HG03460 (cell line): ENCODE data around the gene LTBP1.

ENCODE experiments used
- ATAC-seq: cut with Tn5 transposase; IDR thresholded peaks from one replicate; pipeline ENCODE4 v1.9.1; 2021; ENCODE audit not compliant: unreplicated experiment

LTBP1 gene

GRCh38 chr2:33291278-33292013, 344.7 kb downstream of the LTBP1 start:
- ATAC-seq: no peak

GRCh38 chr2:33292063-33292462, 345.3 kb downstream of the LTBP1 start:
- ATAC-seq: no peak

GRCh38 chr2:33292981-33293595, 346.3 kb downstream of the LTBP1 start:
- ATAC-seq: no peak

GRCh38 chr2:33298233-33298632, 351.5 kb downstream of the LTBP1 start:
- ATAC-seq: no peak

- no peak for ATAC-seq
These were observed 354.6 kb downstream of the LTBP1 start for GRCh38 chr2:33301355-33301754.

- no peak for ATAC-seq
These were observed 355.6 kb downstream of the LTBP1 start for GRCh38 chr2:33302348-33302747.

- ATAC-seq: no peak
These were observed 357.5 kb downstream of the LTBP1 start for GRCh38 chr2:33304032-33304864.

- no peak for ATAC-seq
These were observed 361.0 kb downstream of the LTBP1 start for GRCh38 chr2:33307659-33308270.

GRCh38 chr2:33312355-33312754, 365.6 kb downstream of the LTBP1 start:
- no peak for ATAC-seq

GRCh38 chr2:33313039-33313438, 366.3 kb downstream of the LTBP1 start:
- no peak for ATAC-seq

- no peak for ATAC-seq
These were observed 367.8 kb downstream of the LTBP1 start for GRCh38 chr2:33314541-33314940.

GRCh38 chr2:33316328-33316727, 369.6 kb downstream of the LTBP1 start:
- ATAC-seq: no peak

- ATAC-seq: no peak
These were observed 370.7 kb downstream of the LTBP1 start for GRCh38 chr2:33317369-33318007.

GRCh38 chr2:33318456-33318855, 371.7 kb downstream of the LTBP1 start:
- ATAC-seq: no peak

- ATAC-seq: no peak
These were observed 373.8 kb downstream of the LTBP1 start for GRCh38 chr2:33320573-33320972.

GRCh38 chr2:33321236-33321771, 374.6 kb downstream of the LTBP1 start:
- ATAC-seq: no peak

GRCh38 chr2:33321876-33322483, 375.2 kb downstream of the LTBP1 start:
- ATAC-seq: no peak

GRCh38 chr2:33322612-33323011, 375.9 kb downstream of the LTBP1 start:
- ATAC-seq: no peak

- no peak for ATAC-seq
These were observed 377.2 kb downstream of the LTBP1 start for GRCh38 chr2:33323957-33324356.

- ATAC-seq: no peak
These were observed 379.3 kb downstream of the LTBP1 start for GRCh38 chr2:33326100-33326499.
